ENCODE measurements around the gene PRDM1. TPM values are rescaled to one million over a fixed set of nuclear protein-coding genes. Genes with fewer than 3 reads are reported as not detected.
"Not testable (repeated sequence)": the region's sequence is repeated elsewhere in the genome, so short reads cannot be mapped to it uniquely, and the experiment has no call there.

The PRDM1 gene
- total and polyA plus RNA-seq, 2 donors: 3.7 to 5.0 TPM

- Histone ChIP-seq H3K27ac (ENCODE audit: low read depth) (peak overlapping the region; percentile 0), H3K4me1 (ENCODE audit: insufficient read depth) (peaks cover 5% of the 10 kb centered on the region), H3K36me3 (ENCODE audit: insufficient read depth) (no peaks in the 10 kb centered on the region), H3K4me3 (ENCODE audit: low read depth, low read length) (no peak overlapping the region)
- no peak for DNase-seq (ENCODE audit: extremely low spot score)
- 58% methylated on average over 18 of the region's 18 CpGs for WGBS
Measured at GRCh38 chr6:106134906-106135634, 48.9 kb downstream of the PRDM1 start.

GRCh38 chr6:106135911-106136571 is 49.9 kb downstream of the PRDM1 start:
- 92% methylated on average over 16 of the region's 16 CpGs for WGBS
- no peaks in the 10 kb centered on the region for H3K36me3 ChIP-seq (ENCODE audit: insufficient read depth)
- no peak for DNase-seq (ENCODE audit: extremely low spot score)

GRCh38 chr6:106136845-106137244 is 50.7 kb downstream of the PRDM1 start:
- Histone ChIP-seq H3K27ac (ENCODE audit: low read depth) (no peak overlapping the region), H3K4me3 (ENCODE audit: low read depth, low read length) (no peak overlapping the region), H3K4me1 (ENCODE audit: insufficient read depth) (peaks cover 5% of the 10 kb centered on the region), H3K36me3 (ENCODE audit: insufficient read depth) (no peaks in the 10 kb centered on the region)
- WGBS: 95% methylated on average over 5 of the region's 5 CpGs
- DNase-seq (ENCODE audit: extremely low spot score): no peak

More at GRCh38 chr6:106135911-106136571, 49.9 kb downstream of the PRDM1 start:
- peaks cover 5% of the 10 kb centered on the region for H3K4me1 ChIP-seq (ENCODE audit: insufficient read depth)
- H3K4me3 ChIP-seq (ENCODE audit: low read depth, low read length): no peak overlapping the region
- H3K27ac ChIP-seq (ENCODE audit: low read depth): no peak overlapping the region

GRCh38 chr6:106138151-106138550 is 52.0 kb downstream of the PRDM1 start:
- Histone ChIP-seq H3K4me3 (ENCODE audit: low read depth, low read length) (no peak overlapping the region), H3K4me1 (ENCODE audit: insufficient read depth) (peaks cover 5% of the 10 kb centered on the region), H3K27ac (ENCODE audit: low read depth) (no peak overlapping the region), H3K36me3 (ENCODE audit: insufficient read depth) (no peaks in the 10 kb centered on the region)
- DNase-seq (ENCODE audit: extremely low spot score): no peak
- WGBS: 79% methylated on average over 6 of the region's 6 CpGs

- Histone ChIP-seq H3K36me3 (ENCODE audit: insufficient read depth) (no peaks in the 10 kb centered on the region), H3K27ac (ENCODE audit: low read depth) (no peak overlapping the region), H3K4me3 (ENCODE audit: low read depth, low read length) (no peak overlapping the region), H3K4me1 (ENCODE audit: insufficient read depth) (no peaks in the 10 kb centered on the region)
- WGBS: 72% methylated on average over 9 of the region's 9 CpGs
- DNase-seq (ENCODE audit: extremely low spot score): no peak
Measured at GRCh38 chr6:106141441-106142237, 55.5 kb downstream of the PRDM1 start.

GRCh38 chr6:106142876-106143431 is 56.8 kb downstream of the PRDM1 start:
- no peaks in the 10 kb centered on the region for H3K4me1 ChIP-seq (ENCODE audit: insufficient read depth)

GRCh38 chr6:106143665-106144064 is 57.5 kb downstream of the PRDM1 start:
- H3K27ac ChIP-seq (ENCODE audit: low read depth): no peak overlapping the region
- WGBS: 94% methylated on average over 12 of the region's 12 CpGs
- H3K4me3 ChIP-seq (ENCODE audit: low read depth, low read length): no peak overlapping the region
- no peak for DNase-seq (ENCODE audit: extremely low spot score)
- no peaks in the 10 kb centered on the region for H3K36me3 ChIP-seq (ENCODE audit: insufficient read depth)
- H3K4me1 ChIP-seq (ENCODE audit: insufficient read depth): no peaks in the 10 kb centered on the region

More at GRCh38 chr6:106142876-106143431, 56.8 kb downstream of the PRDM1 start:
- no peaks in the 10 kb centered on the region for H3K36me3 ChIP-seq (ENCODE audit: insufficient read depth)
- WGBS: 76% methylated on average over 2 of the region's 2 CpGs
- no peak for DNase-seq (ENCODE audit: extremely low spot score)
- no peak overlapping the region for H3K27ac ChIP-seq (ENCODE audit: low read depth)
- H3K4me3 ChIP-seq (ENCODE audit: low read depth, low read length): no peak overlapping the region

GRCh38 chr6:106145144-106145543 is 59.0 kb downstream of the PRDM1 start:
- Histone ChIP-seq H3K36me3 (ENCODE audit: insufficient read depth) (no peaks in the 10 kb centered on the region), H3K4me1 (ENCODE audit: insufficient read depth) (no peaks in the 10 kb centered on the region), H3K4me3 (ENCODE audit: low read depth, low read length) (no peak overlapping the region), H3K27ac (ENCODE audit: low read depth) (no peak overlapping the region)
- WGBS: 59% methylated on average over 4 of the region's 4 CpGs
- no peak for DNase-seq (ENCODE audit: extremely low spot score)

GRCh38 chr6:106145741-106146227 is 59.6 kb downstream of the PRDM1 start:
- Histone ChIP-seq H3K4me1 (ENCODE audit: insufficient read depth) (no peaks in the 10 kb centered on the region), H3K4me3 (ENCODE audit: low read depth, low read length) (no peak overlapping the region), H3K27ac (ENCODE audit: low read depth) (no peak overlapping the region), H3K36me3 (ENCODE audit: insufficient read depth) (no peaks in the 10 kb centered on the region)
- WGBS: 47% methylated on average over 7 of the region's 7 CpGs
- no peak for DNase-seq (ENCODE audit: extremely low spot score)

GRCh38 chr6:106146852-106147351 is 60.8 kb downstream of the PRDM1 start:
- Histone ChIP-seq H3K4me3 (ENCODE audit: low read depth, low read length) (no peak overlapping the region), H3K27ac (ENCODE audit: low read depth) (no peak overlapping the region), H3K4me1 (ENCODE audit: insufficient read depth) (no peaks in the 10 kb centered on the region), H3K36me3 (ENCODE audit: insufficient read depth) (no peaks in the 10 kb centered on the region)
- 83% methylated on average over 2 of the region's 2 CpGs for WGBS
- no peak for DNase-seq (ENCODE audit: extremely low spot score)

GRCh38 chr6:106147476-106147875 is 61.3 kb downstream of the PRDM1 start:
- H3K36me3 ChIP-seq (ENCODE audit: insufficient read depth): no peaks in the 10 kb centered on the region
- no peaks in the 10 kb centered on the region for H3K4me1 ChIP-seq (ENCODE audit: insufficient read depth)
- no peak for DNase-seq (ENCODE audit: extremely low spot score)
- no peak overlapping the region for H3K27ac ChIP-seq (ENCODE audit: low read depth)
- WGBS: 64% methylated on average over 2 of the region's 2 CpGs
- H3K4me3 ChIP-seq (ENCODE audit: low read depth, low read length): no peak overlapping the region

- H3K4me1 ChIP-seq (ENCODE audit: insufficient read depth): no peaks in the 10 kb centered on the region
- no peak overlapping the region for H3K27ac ChIP-seq (ENCODE audit: low read depth)
- DNase-seq (ENCODE audit: extremely low spot score): no peak
- H3K36me3 ChIP-seq (ENCODE audit: insufficient read depth): no peaks in the 10 kb centered on the region
- H3K4me3 ChIP-seq (ENCODE audit: low read depth, low read length): no peak overlapping the region
- WGBS: 89% methylated on average over 1 of the region's 1 CpG
Measured at GRCh38 chr6:106149472-106150069, 63.4 kb downstream of the PRDM1 start.

GRCh38 chr6:106152476-106152875 is 66.3 kb downstream of the PRDM1 start:
- H3K4me3 ChIP-seq (ENCODE audit: low read depth, low read length); H3K36me3 ChIP-seq (ENCODE audit: insufficient read depth); DNase-seq (ENCODE audit: extremely low spot score); H3K4me1 ChIP-seq (ENCODE audit: insufficient read depth); H3K27ac ChIP-seq (ENCODE audit: low read depth): not testable (repeated sequence)
- WGBS: 85% methylated on average over 3 of the region's 3 CpGs

All from urinary bladder (tissue), 4 donors.